ENCODE results near the gene TMEM132C.

GRCh38 chr12:128445415-128446127 lies 178.6 kb downstream of the TMEM132C start:
- no peak for TF ChIP-seq EZH2phosphoT487 (IDR thresholded peaks at IDR 0.05; ENCODE audit: low read depth, severe bottlenecking, unreplicated experiment)
- no peak for TF ChIP-seq CTCF (IDR thresholded peaks at IDR 0.05; ENCODE audit: poor library complexity)
